Measurements from ENCODE around the gene AOPEP. TPM values are rescaled to one million over a fixed set of nuclear protein-coding genes. Genes with fewer than 3 reads are reported as not detected.
"Not testable (repeated sequence)": the region's sequence is repeated elsewhere in the genome, so short reads cannot be mapped to it uniquely, and the experiment has no call there.

AOPEP gene
- polyA plus RNA-seq, 2 of the 4 experiments (the other 2 are of a cell fraction) = 226 to 266 TPM

DNA sequence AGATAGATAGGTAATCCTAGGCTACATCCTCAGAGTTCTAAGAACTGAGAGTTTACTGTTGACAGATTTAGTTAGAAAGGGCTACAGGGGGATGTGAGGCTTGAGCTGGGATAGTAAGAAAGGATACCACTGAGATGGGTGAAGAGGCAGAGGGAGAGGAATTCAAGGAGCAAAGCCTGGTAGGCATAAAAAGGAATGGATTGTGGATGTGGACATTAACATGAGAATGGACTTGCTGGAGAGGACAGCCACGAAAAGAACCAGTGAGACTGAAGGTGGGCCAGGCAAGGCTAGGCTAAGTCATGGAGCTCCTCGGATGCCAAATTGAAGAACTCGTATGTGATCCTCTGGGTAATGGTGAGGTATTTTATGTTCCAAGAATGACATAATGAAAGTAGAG, 211.9 kb downstream of the AOPEP start:
- ATAC-seq = no peak
- H3K9me3 ChIP-seq = no peaks in the 10 kb centered on the region
- TF ChIP-seq JUN (IDR thresholded peaks at IDR 0.05) (no peak), NPAS2 (CRISPR knock-in tag; IDR thresholded peaks at IDR 0.05; ENCODE audit: borderline replicate concordance) (no peak), CEBPB (IDR thresholded peaks at IDR 0.05) (no peak), MYC (IDR thresholded peaks at IDR 0.05; ENCODE audit: borderline replicate concordance, low read length) (no peak), CHD4 (IDR thresholded peaks at IDR 0.05; ENCODE audit: borderline replicate concordance) (no peak), RCOR1 (IDR thresholded peaks at IDR 0.05; ENCODE audit: low read depth, low read length) (no peak), CBX2 (IDR thresholded peaks at IDR 0.05; ENCODE audit: borderline replicate concordance, low read depth) (no peak), FOXS1 (CRISPR knock-in tag; IDR thresholded peaks at IDR 0.05) (no peak), GATA3 (IDR thresholded peaks at IDR 0.05; ENCODE audit: borderline replicate concordance) (no peak), ESRRA (IDR thresholded peaks at IDR 0.05; ENCODE audit: borderline replicate concordance, low read length) (no peak), EHF (CRISPR knock-in tag; IDR thresholded peaks at IDR 0.05) (no peak)
- TF ChIP-seq, protein P1, sequence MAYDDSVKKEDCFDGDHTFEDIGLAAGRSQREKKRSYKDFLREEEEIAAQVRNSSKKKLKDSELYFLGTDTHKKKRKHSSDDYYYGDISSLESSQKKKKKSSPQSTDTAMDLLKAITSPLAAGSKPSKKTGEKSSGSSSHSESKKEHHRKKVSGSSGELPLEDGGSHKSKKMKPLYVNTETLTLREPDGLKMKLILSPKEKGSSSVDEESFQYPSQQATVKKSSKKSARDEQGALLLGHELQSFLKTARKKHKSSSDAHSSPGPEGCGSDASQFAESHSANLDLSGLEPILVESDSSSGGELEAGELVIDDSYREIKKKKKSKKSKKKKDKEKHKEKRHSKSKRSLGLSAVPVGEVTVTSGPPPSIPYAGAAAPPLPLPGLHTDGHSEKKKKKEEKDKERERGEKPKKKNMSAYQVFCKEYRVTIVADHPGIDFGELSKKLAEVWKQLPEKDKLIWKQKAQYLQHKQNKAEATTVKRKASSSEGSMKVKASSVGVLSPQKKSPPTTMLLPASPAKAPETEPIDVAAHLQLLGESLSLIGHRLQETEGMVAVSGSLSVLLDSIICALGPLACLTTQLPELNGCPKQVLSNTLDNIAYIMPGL (CRISPR knock-in tag; IDR thresholded peaks at IDR 0.05; ENCODE audit: borderline replicate concordance) = no peak
- TF ChIP-seq, protein P2, sequence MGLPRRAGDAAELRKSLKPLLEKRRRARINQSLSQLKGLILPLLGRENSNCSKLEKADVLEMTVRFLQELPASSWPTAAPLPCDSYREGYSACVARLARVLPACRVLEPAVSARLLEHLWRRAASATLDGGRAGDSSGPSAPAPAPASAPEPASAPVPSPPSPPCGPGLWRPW (IDR thresholded peaks at IDR 0.05) = no peak
- no peak for FAIRE-seq
- H3K27ac ChIP-seq = peak overlapping the region; percentile 92 to 93
- H3K4me1 ChIP-seq = peaks cover 76% of the 10 kb centered on the region
- WGBS (ENCODE audit: missing lambda C conversion rate) = 89% methylated on average over 3 of the region's 3 CpGs
- H3K4me2 ChIP-seq = peak overlapping the region; percentile 50; the same call in 2 of the 3 replicates
- DNase-seq (ENCODE audit: low read depth in 1 of 2, low spot score in 1 of 2) = no peak
- H3K4me3 ChIP-seq = no peak overlapping the region
- ChIA-PET CTCF (interaction anchor here (1.6 to 3.1 kb wide), 2 partner anchors 54 to 155 kb away, joined by 4 to 11 read pairs; no protein-coding TSS in a partner anchor), POLR2A (no interaction called here)

DNA sequence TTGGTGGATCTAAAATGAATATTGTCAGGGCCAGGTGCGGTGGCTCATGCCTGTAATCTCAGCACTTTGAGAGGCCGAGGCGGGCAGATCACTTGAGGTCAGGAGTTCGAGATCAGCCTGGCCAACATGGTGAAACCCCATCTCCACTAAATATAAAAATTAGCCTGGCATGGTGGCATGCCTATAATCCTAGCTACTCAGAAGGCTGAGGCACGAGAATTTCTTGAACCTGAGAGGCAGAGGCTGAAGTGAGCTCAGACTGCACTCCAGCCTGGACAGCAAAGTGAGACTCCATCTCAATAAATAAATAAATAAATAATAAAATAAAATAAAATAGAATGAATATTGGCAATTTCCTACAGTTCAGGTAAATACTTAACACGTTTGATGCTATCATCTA, 213.8 kb downstream of the AOPEP start:
- ATAC-seq; FAIRE-seq; DNase-seq (ENCODE audit: low read depth in 1 of 2, low spot score in 1 of 2); H3K4me3 ChIP-seq; H3K9me3 ChIP-seq; POLR2A ChIA-PET: not testable (repeated sequence)
- Histone ChIP-seq H3K27ac (peak overlapping the region; percentile 92 to 93), H3K4me2 (peak overlapping the region; percentile 56), H3K4me1 (peaks cover 76% of the 10 kb centered on the region)
- CTCF ChIA-PET = interaction anchor here (0.8 to 3.1 kb wide), 4 partner anchors 10 to 157 kb away, joined by 3 to 11 read pairs (median 4); no protein-coding TSS in a partner anchor
- WGBS (ENCODE audit: missing lambda C conversion rate) = 92% methylated on average over 6 of the region's 6 CpGs

DNA sequence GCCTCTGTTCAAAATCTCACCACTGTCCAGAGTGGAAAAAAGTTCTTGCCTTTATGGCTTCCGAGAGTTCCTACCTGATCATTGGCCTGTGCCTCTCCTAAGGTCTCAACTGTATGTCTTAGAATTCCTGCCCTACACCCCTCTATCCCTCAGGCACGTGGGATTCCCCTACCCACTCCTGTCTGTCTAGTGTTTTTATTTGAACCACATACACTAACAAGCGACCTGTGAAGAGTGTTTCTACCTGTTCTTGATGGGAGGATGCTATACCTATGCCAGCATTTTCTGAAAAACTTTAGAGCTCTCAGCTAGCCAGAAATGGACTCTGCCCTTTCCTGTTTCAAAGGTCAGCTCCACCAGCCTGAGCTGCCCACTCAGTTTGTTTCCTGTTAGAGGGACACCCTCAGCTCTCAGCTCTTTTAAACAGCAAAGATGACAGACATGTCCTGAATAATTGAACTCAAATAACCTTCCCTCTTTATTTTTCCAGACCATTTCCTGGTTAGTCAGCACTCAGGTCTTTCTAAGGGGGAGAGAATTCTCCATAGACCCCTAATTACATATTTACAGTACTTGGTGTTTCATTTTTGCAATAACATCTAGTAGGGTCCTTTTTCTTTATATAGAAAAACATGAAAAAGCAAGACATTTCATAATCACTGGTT, 214.8 kb downstream of the AOPEP start:
- peaks cover 79% of the 10 kb centered on the region for H3K4me1 ChIP-seq
- ChIA-PET POLR2A (interaction anchor here (0.8 to 1.6 kb wide), 9 partner anchors 18 to 158 kb away, joined by 3 to 11 read pairs (median 4); no protein-coding TSS in a partner anchor), CTCF (interaction anchor here (0.9 to 3.1 kb wide), 2 partner anchors 9 to 158 kb away, joined by 3 to 11 read pairs; no protein-coding TSS in a partner anchor)
- peak overlapping the region; percentile 56 for H3K4me2 ChIP-seq
- no peaks in the 10 kb centered on the region for H3K9me3 ChIP-seq
- FAIRE-seq = no peak
- DNase-seq (ENCODE audit: low read depth in 1 of 2, low spot score in 1 of 2) = peak; percentile 47 to 91
- peak overlapping the region; percentile 92 to 93 for H3K27ac ChIP-seq
- ATAC-seq = peak; percentile 64 to 82
- 29% methylated on average over 3 of the region's 3 CpGs for WGBS (ENCODE audit: missing lambda C conversion rate)
- no peak overlapping the region for H3K4me3 ChIP-seq
- 0 out of 3 replicates have a peak, but pooled peaks have one; percentile 35 for TF ChIP-seq SMC3 (IDR thresholded peaks at IDR 0.05)
- no peak for TF ChIP-seq CBX2 (IDR thresholded peaks at IDR 0.05; ENCODE audit: borderline replicate concordance, low read depth)
- TF ChIP-seq, protein P3, sequence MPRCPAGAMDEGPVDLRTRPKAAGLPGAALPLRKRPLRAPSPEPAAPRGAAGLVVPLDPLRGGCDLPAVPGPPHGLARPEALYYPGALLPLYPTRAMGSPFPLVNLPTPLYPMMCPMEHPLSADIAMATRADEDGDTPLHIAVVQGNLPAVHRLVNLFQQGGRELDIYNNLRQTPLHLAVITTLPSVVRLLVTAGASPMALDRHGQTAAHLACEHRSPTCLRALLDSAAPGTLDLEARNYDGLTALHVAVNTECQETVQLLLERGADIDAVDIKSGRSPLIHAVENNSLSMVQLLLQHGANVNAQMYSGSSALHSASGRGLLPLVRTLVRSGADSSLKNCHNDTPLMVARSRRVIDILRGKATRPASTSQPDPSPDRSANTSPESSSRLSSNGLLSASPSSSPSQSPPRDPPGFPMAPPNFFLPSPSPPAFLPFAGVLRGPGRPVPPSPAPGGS (IDR thresholded peaks at IDR 0.05) = 0 out of 3 replicates have a peak, but pooled peaks have one; percentile 32
- TF ChIP-seq, protein P4, sequence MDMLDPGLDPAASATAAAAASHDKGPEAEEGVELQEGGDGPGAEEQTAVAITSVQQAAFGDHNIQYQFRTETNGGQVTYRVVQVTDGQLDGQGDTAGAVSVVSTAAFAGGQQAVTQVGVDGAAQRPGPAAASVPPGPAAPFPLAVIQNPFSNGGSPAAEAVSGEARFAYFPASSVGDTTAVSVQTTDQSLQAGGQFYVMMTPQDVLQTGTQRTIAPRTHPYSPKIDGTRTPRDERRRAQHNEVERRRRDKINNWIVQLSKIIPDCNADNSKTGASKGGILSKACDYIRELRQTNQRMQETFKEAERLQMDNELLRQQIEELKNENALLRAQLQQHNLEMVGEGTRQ (IDR thresholded peaks at IDR 0.05) = no peak
- no peak for TF ChIP-seq HOXA7 (CRISPR knock-in tag; IDR thresholded peaks at IDR 0.05)
- peak; percentile 74 for TF ChIP-seq JUNB (IDR thresholded peaks at IDR 0.05)
- TF ChIP-seq, protein P5, sequence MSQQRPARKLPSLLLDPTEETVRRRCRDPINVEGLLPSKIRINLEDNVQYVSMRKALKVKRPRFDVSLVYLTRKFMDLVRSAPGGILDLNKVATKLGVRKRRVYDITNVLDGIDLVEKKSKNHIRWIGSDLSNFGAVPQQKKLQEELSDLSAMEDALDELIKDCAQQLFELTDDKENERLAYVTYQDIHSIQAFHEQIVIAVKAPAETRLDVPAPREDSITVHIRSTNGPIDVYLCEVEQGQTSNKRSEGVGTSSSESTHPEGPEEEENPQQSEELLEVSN (IDR thresholded peaks at IDR 0.05; ENCODE audit: borderline replicate concordance, low read depth) = peak; percentile 34; the same call in 1 of the 2 replicates
- TF ChIP-seq ZNF302 (CRISPR knock-in tag; IDR thresholded peaks at IDR 0.05) = 0 out of 2 replicates have a peak, but pooled peaks have one; percentile 50
- TF ChIP-seq TFCP2L1 (CRISPR knock-in tag; IDR thresholded peaks at IDR 0.05) = 0 out of 2 replicates have a peak, but pooled peaks have one; percentile 75
- peak; percentile 31 for TF ChIP-seq MAFK (IDR thresholded peaks at IDR 0.05; ENCODE audit: partially characterized antibody)
- no peak for TF ChIP-seq KDM5A (IDR thresholded peaks at IDR 0.05)
- peak; percentile 74 to 85; a peak in 3 of 4 replicates for TF ChIP-seq CEBPB (IDR thresholded peaks at IDR 0.05)
- TF ChIP-seq, protein P6, sequence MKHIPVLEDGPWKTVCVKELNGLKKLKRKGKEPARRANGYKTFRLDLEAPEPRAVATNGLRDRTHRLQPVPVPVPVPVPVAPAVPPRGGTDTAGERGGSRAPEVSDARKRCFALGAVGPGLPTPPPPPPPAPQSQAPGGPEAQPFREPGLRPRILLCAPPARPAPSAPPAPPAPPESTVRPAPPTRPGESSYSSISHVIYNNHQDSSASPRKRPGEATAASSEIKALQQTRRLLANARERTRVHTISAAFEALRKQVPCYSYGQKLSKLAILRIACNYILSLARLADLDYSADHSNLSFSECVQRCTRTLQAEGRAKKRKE (CRISPR knock-in tag; IDR thresholded peaks at IDR 0.05; ENCODE audit: low read depth) = peak; percentile 30
- peak; percentile 25 to 51; a peak in 4 of 5 replicates for TF ChIP-seq RAD21 (conservative IDR thresholded peaks at IDR 0.05 in 1 of 2, IDR thresholded peaks at IDR 0.05 in 1 of 2)
- TF ChIP-seq HOXB13 (CRISPR knock-in tag; IDR thresholded peaks at IDR 0.05; ENCODE audit: low read depth) = 0 out of 2 replicates have a peak, but pooled peaks have one; percentile 33
- peak; percentile 86 for TF ChIP-seq EHF (CRISPR knock-in tag; IDR thresholded peaks at IDR 0.05)
